GM18858 (cell line): ENCODE results near the gene CATSPERD.

Experiments
- ATAC-seq: cut with Tn5 transposase; IDR thresholded peaks from one replicate; pipeline ENCODE4 v1.9.1; 2021; ENCODE audit not compliant: unreplicated experiment

Gene CATSPERD

GRCh38 chr19:5782945-5783919 is 62.8 kb downstream of the CATSPERD start:
- ATAC-seq = no peak

GRCh38 chr19:5784581-5785147 is 64.2 kb downstream of the CATSPERD start, which contains the start of gene PRR22:
Gene PRR22 (minus strand): TSS chr19:5784746. CDS start chr19:5784660, 86 bp downstream.
- ATAC-seq = no peak

GRCh38 chr19:5785423-5785822 is 65.0 kb downstream of the CATSPERD start:
- ATAC-seq = no peak

- ATAC-seq = no peak
Observed at GRCh38 chr19:5786593-5787408, 66.4 kb downstream of the CATSPERD start.

GRCh38 chr19:5787409-5788182 is 67.2 kb downstream of the CATSPERD start:
- ATAC-seq = no peak

GRCh38 chr19:5788422-5788821 is 68.0 kb downstream of the CATSPERD start:
- ATAC-seq = no peak

- ATAC-seq = no peak
Observed at GRCh38 chr19:5789351-5789761, 68.9 kb downstream of the CATSPERD start.

- no peak for ATAC-seq
Observed at GRCh38 chr19:5789886-5790558, 69.6 kb downstream of the CATSPERD start.

GRCh38 chr19:5790559-5791520 is 70.4 kb downstream of the CATSPERD start, which contains the start of gene DUS3L:
Gene DUS3L (minus strand): TSS chr19:5791163. CDS start chr19:5791141, 22 bp downstream.
- ATAC-seq = peak; percentile 86

- ATAC-seq = no peak
Observed at GRCh38 chr19:5792224-5792623, 71.8 kb downstream of the CATSPERD start.

GRCh38 chr19:5793188-5793587 is 72.8 kb downstream of the CATSPERD start:
- ATAC-seq = no peak

GRCh38 chr19:5795382-5795919 is 75.0 kb downstream of the CATSPERD start:
- no peak for ATAC-seq

- no peak for ATAC-seq
Observed at GRCh38 chr19:5798244-5798643, 77.8 kb downstream of the CATSPERD start.

- ATAC-seq = no peak
Observed at GRCh38 chr19:5799247-5800241, 79.1 kb downstream of the CATSPERD start.

- ATAC-seq = no peak
Observed at GRCh38 chr19:5800361-5801270, 80.2 kb downstream of the CATSPERD start.
